Endometrial microvascular endothelial cells (primary cell): ENCODE results near the gene MYO15B. TPM values are rescaled to one million over a fixed set of nuclear protein-coding genes. Genes with fewer than 3 reads are reported as not detected.

Source experiments
- in situ Hi-C: cut with HindIII; loops from 2 replicates; pipeline ENCODE4 v1.10.0; 2017; ENCODE audit warnings: low sequenced_read_pairs, low pct_unique_long_range_greater_than_20kb; ENCODE audit errors: inconsistent ontology term
- total RNA-seq: library from RNA; depleted of rRNA; stranded (reverse); fragments of >200 nt; gene quantifications from one replicate; pipeline ENCODE4 v1.2.3, GENCODE V29; 2015; ENCODE audit errors: inconsistent ontology term

The MYO15B gene
- total RNA-seq, 1 donor from 2014 or later: under 0.01 TPM

GRCh38 chr17:75557852-75558665 is 29.5 kb upstream of the MYO15B start:
- in situ Hi-C loops: no loop called here

- in situ Hi-C loops: no loop called here
Measured at GRCh38 chr17:75558666-75559530, 28.7 kb upstream of the MYO15B start.

GRCh38 chr17:75559958-75560533 is 27.6 kb upstream of the MYO15B start:
- in situ Hi-C loops: no loop called here

GRCh38 chr17:75561927-75562603 is 25.5 kb upstream of the MYO15B start:
- in situ Hi-C loops: no loop called here

GRCh38 chr17:75563063-75563758 is 24.4 kb upstream of the MYO15B start:
- in situ Hi-C loops: no loop called here

- in situ Hi-C loops: no loop called here
Measured at GRCh38 chr17:75564195-75564594, 23.4 kb upstream of the MYO15B start.

- in situ Hi-C loops: no loop called here
Measured at GRCh38 chr17:75565066-75565465, 22.5 kb upstream of the MYO15B start.

- in situ Hi-C loops: no loop called here
Measured at GRCh38 chr17:75565618-75566017, 22.0 kb upstream of the MYO15B start.

- in situ Hi-C loops: no loop called here
Measured at GRCh38 chr17:75566416-75566815, 21.2 kb upstream of the MYO15B start.

GRCh38 chr17:75566834-75567233 is 20.8 kb upstream of the MYO15B start:
- in situ Hi-C loops: no loop called here

- in situ Hi-C loops: no loop called here
Measured at GRCh38 chr17:75568412-75569255, 19.0 kb upstream of the MYO15B start.

- in situ Hi-C loops: no loop called here
Measured at GRCh38 chr17:75570034-75570676, 17.4 kb upstream of the MYO15B start.

GRCh38 chr17:75570772-75571171 is 16.8 kb upstream of the MYO15B start:
- in situ Hi-C loops: no loop called here

- in situ Hi-C loops: no loop called here
Measured at GRCh38 chr17:75571197-75571884, 16.3 kb upstream of the MYO15B start.

- in situ Hi-C loops: no loop called here
Measured at GRCh38 chr17:75571885-75572215, 15.8 kb upstream of the MYO15B start.

GRCh38 chr17:75572713-75573539 is 14.7 kb upstream of the MYO15B start:
- in situ Hi-C loops: no loop called here
